Astrocyte of the spinal cord (primary cell): ENCODE measurements around the gene SCD.

Experiments
- DNase-seq: peaks from one replicate; pipeline ENCODE4 v3.0.0; 2011; ENCODE audit warnings: low read depth, low spot score
- H3K4me3 ChIP-seq: 2 replicates; pipeline ENCODE4 v1.5.1; 2011; ENCODE audit warnings: low read depth, mild to moderate bottlenecking, low read length, moderate library complexity
- CTCF ChIP-seq: IDR thresholded peaks from 2 replicates; pipeline ENCODE4 v1.5.1; 2012; ENCODE audit warnings: low read depth, mild to moderate bottlenecking, low read length, inconsistent platforms
- in situ Hi-C: cut with HindIII; loops from 2 replicates; pipeline ENCODE4 v1.10.0; 2017; ENCODE audit warnings: low sequenced_read_pairs

Gene SCD

GRCh38 chr10:100395626-100396025 is 48.6 kb downstream of the SCD start:
- no peak for DNase-seq
- no peak overlapping the region for H3K4me3 ChIP-seq
- TF ChIP-seq CTCF = no peak
- in situ Hi-C loops = no loop called here

GRCh38 chr10:100396605-100397004 is 49.6 kb downstream of the SCD start:
- TF ChIP-seq CTCF = no peak
- no peak for DNase-seq
- in situ Hi-C loops = no loop called here
- no peak overlapping the region for H3K4me3 ChIP-seq

- in situ Hi-C loops = no loop called here
- H3K4me3 ChIP-seq = no peak overlapping the region
- TF ChIP-seq CTCF = no peak
- no peak for DNase-seq
Observed at GRCh38 chr10:100401631-100402328, 54.7 kb downstream of the SCD start.

- no peak overlapping the region for H3K4me3 ChIP-seq
- no peak for TF ChIP-seq CTCF
- no peak for DNase-seq
- in situ Hi-C loops = no loop called here
Observed at GRCh38 chr10:100403734-100404133, 56.7 kb downstream of the SCD start.

- in situ Hi-C loops = no loop called here
- DNase-seq = no peak
- TF ChIP-seq CTCF = no peak
- no peak overlapping the region for H3K4me3 ChIP-seq
Observed at GRCh38 chr10:100413173-100413572, 66.1 kb downstream of the SCD start.
